ENCODE data around the gene SGSM2. TPM values are rescaled to one million over a fixed set of nuclear protein-coding genes. Genes with fewer than 3 reads are reported as not detected.

Gene SGSM2
- total RNA-seq, 4 donors from 2014 or later = 42.6 to 97.1 (median 56.5) TPM

- intact Hi-C loops (cut with DNase I; ENCODE audit: low total_unique reads) = no loop called here
- H3K4me3 ChIP-seq (ENCODE audit: low read depth, poor library complexity, severe bottlenecking) = no peak overlapping the region
- DNase-seq (ENCODE audit: low spot score in 2 of 2) = no peak
- 91 to 93% methylated on average over 7 of the region's 7 CpGs for WGBS, 2 donors
- TF ChIP-seq POLR2A (IDR thresholded peaks at IDR 0.05) = no peak
- TF ChIP-seq, protein P1, sequence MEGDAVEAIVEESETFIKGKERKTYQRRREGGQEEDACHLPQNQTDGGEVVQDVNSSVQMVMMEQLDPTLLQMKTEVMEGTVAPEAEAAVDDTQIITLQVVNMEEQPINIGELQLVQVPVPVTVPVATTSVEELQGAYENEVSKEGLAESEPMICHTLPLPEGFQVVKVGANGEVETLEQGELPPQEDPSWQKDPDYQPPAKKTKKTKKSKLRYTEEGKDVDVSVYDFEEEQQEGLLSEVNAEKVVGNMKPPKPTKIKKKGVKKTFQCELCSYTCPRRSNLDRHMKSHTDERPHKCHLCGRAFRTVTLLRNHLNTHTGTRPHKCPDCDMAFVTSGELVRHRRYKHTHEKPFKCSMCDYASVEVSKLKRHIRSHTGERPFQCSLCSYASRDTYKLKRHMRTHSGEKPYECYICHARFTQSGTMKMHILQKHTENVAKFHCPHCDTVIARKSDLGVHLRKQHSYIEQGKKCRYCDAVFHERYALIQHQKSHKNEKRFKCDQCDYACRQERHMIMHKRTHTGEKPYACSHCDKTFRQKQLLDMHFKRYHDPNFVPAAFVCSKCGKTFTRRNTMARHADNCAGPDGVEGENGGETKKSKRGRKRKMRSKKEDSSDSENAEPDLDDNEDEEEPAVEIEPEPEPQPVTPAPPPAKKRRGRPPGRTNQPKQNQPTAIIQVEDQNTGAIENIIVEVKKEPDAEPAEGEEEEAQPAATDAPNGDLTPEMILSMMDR (IDR thresholded peaks at IDR 0.05) = no peak
Observed at GRCh38 chr17:2410951-2411350, 73.7 kb downstream of the SGSM2 start.

DNA sequence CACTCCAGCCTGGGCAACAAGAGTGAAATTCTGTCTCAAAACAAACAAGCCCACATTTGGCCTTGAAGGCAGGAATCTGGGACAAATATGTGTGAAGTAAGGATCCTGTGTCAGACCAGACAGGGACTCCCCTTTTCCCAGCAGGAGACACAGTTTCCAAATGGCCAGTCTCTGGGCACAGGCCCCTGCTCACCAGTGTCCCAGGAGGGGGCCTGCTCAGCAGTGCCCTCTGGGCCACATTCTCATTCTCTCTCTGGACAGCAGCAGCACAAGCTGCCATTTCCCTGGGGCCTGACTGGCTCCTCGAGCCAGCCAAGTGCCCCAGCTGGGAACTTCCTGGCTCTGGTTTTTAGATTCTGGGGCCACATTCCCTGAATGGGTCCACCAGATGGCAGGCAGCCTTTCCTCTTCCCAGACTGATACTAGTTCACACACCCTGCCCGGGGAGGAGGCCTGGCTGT lies 75.3 kb downstream of the SGSM2 start:
- intact Hi-C loops (cut with DNase I; ENCODE audit: low total_unique reads) = no loop called here
- no peak for TF ChIP-seq POLR2A (IDR thresholded peaks at IDR 0.05)
- TF ChIP-seq, protein P1 (IDR thresholded peaks at IDR 0.05) = no peak
- no peak for DNase-seq (ENCODE audit: low spot score in 2 of 2)

DNA sequence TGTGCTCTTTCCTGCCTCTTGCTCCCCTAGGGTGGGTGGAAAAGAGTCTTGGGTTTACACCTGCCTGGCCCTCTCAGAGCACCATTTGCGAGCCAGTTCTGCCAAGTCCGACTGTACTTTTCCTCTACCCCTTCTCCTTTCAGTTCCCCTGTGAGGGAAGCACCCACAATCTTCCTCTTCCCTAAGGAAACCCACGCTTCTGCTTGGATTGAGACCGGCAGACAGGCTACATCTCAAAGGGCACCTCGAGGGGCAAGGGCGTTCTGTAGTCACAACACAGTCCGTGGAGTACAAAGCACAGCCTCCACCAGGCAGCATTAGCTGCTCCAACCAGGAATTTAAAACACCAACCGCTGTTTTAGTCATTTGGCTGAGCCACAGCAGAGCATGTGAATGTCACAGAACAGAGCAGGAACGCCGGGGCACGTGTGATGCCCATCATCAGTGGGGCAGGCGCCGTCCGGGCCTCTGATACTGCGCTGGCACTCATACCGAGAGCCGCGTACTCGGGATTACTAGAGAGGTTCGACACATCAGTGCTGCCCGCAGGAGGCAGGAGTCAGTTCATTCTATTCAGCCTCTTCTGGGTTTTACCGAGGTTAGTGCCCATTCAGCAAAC lies 77.3 kb downstream of the SGSM2 start:
- intact Hi-C loops (cut with DNase I; ENCODE audit: low total_unique reads) = loop anchor here (2.0 kb wide), 1 partner anchor 34 kb away; no protein-coding TSS in a partner anchor
- no peak for TF ChIP-seq POLR2A (IDR thresholded peaks at IDR 0.05)
- TF ChIP-seq, protein P1 (IDR thresholded peaks at IDR 0.05) = no peak
- 92 to 93% methylated on average over 22 of the region's 22 CpGs for WGBS, 2 donors
- H3K4me3 ChIP-seq (ENCODE audit: low read depth, poor library complexity, severe bottlenecking) = no peak overlapping the region
- no peak for DNase-seq (ENCODE audit: low spot score in 2 of 2)

More for the DNA sequence above, 75.3 kb downstream of the SGSM2 start:
- H3K4me3 ChIP-seq (ENCODE audit: low read depth, poor library complexity, severe bottlenecking) = no peak overlapping the region
- WGBS, 2 donors = 24 to 43% methylated on average over 2 of the region's 2 CpGs

GRCh38 chr17:2415081-2415480 lies 77.8 kb downstream of the SGSM2 start:
- intact Hi-C loops (cut with DNase I; ENCODE audit: low total_unique reads) = loop anchor here (2.0 kb wide), 1 partner anchor 34 kb away; no protein-coding TSS in a partner anchor

DNA sequence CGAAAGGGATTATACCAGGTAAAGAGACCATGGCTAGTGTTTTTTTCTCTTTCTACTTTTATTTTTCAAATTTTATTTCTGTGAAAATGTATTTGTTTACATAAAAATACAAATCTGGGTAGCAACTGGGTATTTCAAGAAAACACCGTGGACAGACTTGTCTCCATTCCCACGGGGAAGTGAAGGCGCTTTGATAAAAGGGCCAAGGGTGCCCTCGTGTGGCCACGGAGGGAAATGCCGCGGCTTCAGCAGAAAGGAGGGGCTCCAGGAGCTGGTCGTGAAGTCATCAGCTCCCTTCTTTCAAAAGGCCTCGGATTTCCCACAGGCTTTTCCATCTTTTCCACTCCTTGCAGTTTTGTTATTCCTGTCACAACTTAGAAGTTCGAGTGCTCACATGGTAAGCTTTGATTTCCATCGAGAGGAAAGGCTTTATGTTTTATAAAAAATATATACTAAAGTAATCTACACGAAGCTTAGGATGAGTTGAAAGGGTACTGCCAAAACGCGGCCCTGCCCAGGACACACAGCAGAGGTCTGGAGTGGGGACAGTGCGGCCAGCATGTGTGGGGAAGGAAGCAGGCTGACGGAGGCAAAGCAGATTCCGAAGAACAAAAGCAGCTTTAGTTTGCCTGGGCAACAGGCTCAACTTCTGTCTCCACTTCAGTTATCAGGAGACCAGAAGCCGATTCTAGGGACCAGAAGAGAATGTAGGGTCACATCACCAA lies 78.9 kb downstream of the SGSM2 start:
- intact Hi-C loops (cut with DNase I; ENCODE audit: low total_unique reads) = no loop called here
- no peak overlapping the region for H3K4me3 ChIP-seq (ENCODE audit: low read depth, poor library complexity, severe bottlenecking)
- 27% methylated on average over 19 of the region's 19 CpGs for WGBS, 2 donors
- TF ChIP-seq POLR2A (IDR thresholded peaks at IDR 0.05) = no peak
- TF ChIP-seq, protein P1 (IDR thresholded peaks at IDR 0.05) = peak in 1 of 3 donors; percentile 97
- peak; percentile 93 to 99 for DNase-seq (ENCODE audit: low spot score in 2 of 2)

More at GRCh38 chr17:2415081-2415480, 77.8 kb downstream of the SGSM2 start:
- WGBS, 2 donors = 85 to 86% methylated on average over 9 of the region's 9 CpGs
- no peak for DNase-seq (ENCODE audit: low spot score in 2 of 2)
- TF ChIP-seq, protein P1 (IDR thresholded peaks at IDR 0.05) = no peak
- no peak for TF ChIP-seq POLR2A (IDR thresholded peaks at IDR 0.05)
- no peak overlapping the region for H3K4me3 ChIP-seq (ENCODE audit: low read depth, poor library complexity, severe bottlenecking)

Measured in lower leg skin (tissue), 4 donors.